KG1 (cell line): ENCODE results near the gene EIPR1.
"Not testable (repeated sequence)": the region's sequence is repeated elsewhere in the genome, so short reads cannot be mapped to it uniquely, and the experiment has no call there.

Source experiments
- DNase-seq: peaks from one replicate; lab custom pipeline; 2025; lab: John Stamatoyannopoulos, UW

EIPR1 gene

GRCh38 chr2:3211256-3212060 is 166.2 kb downstream of the EIPR1 start:
- no peak for DNase-seq

- no peak for DNase-seq
These were observed 167.4 kb downstream of the EIPR1 start for GRCh38 chr2:3210257-3210656.

GRCh38 chr2:3209258-3209657 is 168.4 kb downstream of the EIPR1 start:
- no peak for DNase-seq

GRCh38 chr2:3208591-3208990 is 169.0 kb downstream of the EIPR1 start:
- DNase-seq, result no peak

- no peak for DNase-seq
These were observed 169.4 kb downstream of the EIPR1 start for GRCh38 chr2:3208179-3208578.

GRCh38 chr2:3207091-3207491 is 170.5 kb downstream of the EIPR1 start:
- DNase-seq, result no peak

GRCh38 chr2:3205845-3206244 is 171.8 kb downstream of the EIPR1 start:
- no peak for DNase-seq

GRCh38 chr2:3204031-3204821 is 173.4 kb downstream of the EIPR1 start:
- DNase-seq, result no peak

GRCh38 chr2:3203497-3204019 is 174.1 kb downstream of the EIPR1 start:
- no peak for DNase-seq

GRCh38 chr2:3202926-3203325 is 174.7 kb downstream of the EIPR1 start:
- no peak for DNase-seq

- no peak for DNase-seq
These were observed 176.3 kb downstream of the EIPR1 start for GRCh38 chr2:3201281-3201680.

GRCh38 chr2:3200420-3200939 is 177.1 kb downstream of the EIPR1 start:
- no peak for DNase-seq

GRCh38 chr2:3199627-3200345 is 177.8 kb downstream of the EIPR1 start:
- no peak for DNase-seq

GRCh38 chr2:3198671-3199192 is 178.9 kb downstream of the EIPR1 start:
- DNase-seq, result not testable (repeated sequence)

GRCh38 chr2:3198119-3198518 is 179.5 kb downstream of the EIPR1 start:
- no peak for DNase-seq

GRCh38 chr2:3197308-3197707 is 180.3 kb downstream of the EIPR1 start:
- no peak for DNase-seq

- DNase-seq, result no peak
These were observed 180.9 kb downstream of the EIPR1 start for GRCh38 chr2:3196716-3197115.

- no peak for DNase-seq
These were observed 181.8 kb downstream of the EIPR1 start for GRCh38 chr2:3195641-3196476.

- DNase-seq, result no peak
These were observed 182.8 kb downstream of the EIPR1 start for GRCh38 chr2:3194828-3195227.

GRCh38 chr2:3193443-3194330 is 183.9 kb downstream of the EIPR1 start:
- DNase-seq, result no peak
